ENCODE results near the gene HNRNPA2B1. TPM values are rescaled to one million over a fixed set of nuclear protein-coding genes. Genes with fewer than 3 reads are reported as not detected.
A peak's percentile ranks its signal among the peaks of the same experiment; 100 is the strongest.

HNRNPA2B1 gene
- polyA plus RNA-seq, 1 of the 3 experiments (the other 2 are of a cell fraction): 483 TPM

DNA sequence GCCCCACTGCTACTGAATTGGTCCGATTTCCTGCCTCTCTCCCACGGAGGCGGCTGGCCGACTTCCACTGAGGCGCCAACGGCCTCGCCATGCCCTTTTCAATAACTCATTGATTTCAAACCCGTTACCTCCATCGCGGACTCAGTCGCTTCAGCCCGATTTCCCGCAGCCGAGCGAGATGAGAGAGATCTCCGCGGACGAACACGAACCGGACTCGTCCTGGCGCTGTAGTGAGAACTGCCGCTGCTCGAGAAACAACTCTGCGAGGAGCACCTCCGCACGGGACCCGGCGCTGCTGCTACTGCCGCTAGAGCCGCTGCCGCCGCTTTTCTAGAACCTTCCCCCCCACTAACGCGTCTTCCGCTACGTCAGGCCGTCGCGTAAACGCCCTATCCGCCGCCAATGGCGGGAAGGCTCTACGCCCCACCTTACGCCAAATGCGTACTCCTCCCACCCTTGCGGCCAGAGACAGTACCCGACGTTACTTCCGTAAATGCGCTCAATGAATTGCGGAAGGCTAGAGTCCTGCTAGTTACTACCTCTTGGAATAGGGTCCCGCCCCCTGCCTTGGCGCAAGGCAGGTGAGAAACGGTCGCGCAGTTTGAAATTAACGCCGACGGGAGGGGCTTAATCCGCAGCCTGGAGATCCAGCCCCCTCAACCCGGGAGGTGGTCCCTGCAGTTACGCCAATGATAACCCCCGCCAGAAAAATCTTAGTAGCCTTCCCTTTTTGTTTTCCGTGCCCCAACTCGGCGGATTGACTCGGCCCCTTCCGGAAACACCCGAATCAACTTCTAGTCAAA, at the start of gene HNRNPA2B1 (continued):
- TF ChIP-seq, protein P1, sequence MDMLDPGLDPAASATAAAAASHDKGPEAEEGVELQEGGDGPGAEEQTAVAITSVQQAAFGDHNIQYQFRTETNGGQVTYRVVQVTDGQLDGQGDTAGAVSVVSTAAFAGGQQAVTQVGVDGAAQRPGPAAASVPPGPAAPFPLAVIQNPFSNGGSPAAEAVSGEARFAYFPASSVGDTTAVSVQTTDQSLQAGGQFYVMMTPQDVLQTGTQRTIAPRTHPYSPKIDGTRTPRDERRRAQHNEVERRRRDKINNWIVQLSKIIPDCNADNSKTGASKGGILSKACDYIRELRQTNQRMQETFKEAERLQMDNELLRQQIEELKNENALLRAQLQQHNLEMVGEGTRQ (IDR thresholded peaks at IDR 0.05; ENCODE audit: borderline replicate concordance, low read depth, low read length): no peak
- TF ChIP-seq SMC3 (IDR thresholded peaks at IDR 0.05; ENCODE audit: low read depth, low read length) (no peak), JUND (IDR thresholded peaks at IDR 0.05) (0 out of 2 replicates have a peak, but pooled peaks have one; percentile 4), TAF1 (IDR thresholded peaks at IDR 0.05; ENCODE audit: borderline replicate concordance, low read depth, low read length) (peak; percentile 99), RXRA (IDR thresholded peaks at IDR 0.05; ENCODE audit: borderline replicate concordance, low read depth) (no peak), GATA2 (CRISPR knock-in tag; IDR thresholded peaks at IDR 0.05) (no peak), PBX3 (IDR thresholded peaks at IDR 0.05) (peak; percentile 26; the same call in 1 of the 2 replicates), RFX5 (IDR thresholded peaks at IDR 0.05; ENCODE audit: low read length) (no peak), FOXM1 (IDR thresholded peaks at IDR 0.05; ENCODE audit: low read depth) (peak; percentile 93), SIN3A (IDR thresholded peaks at IDR 0.05; ENCODE audit: borderline replicate concordance, low read depth, low read length) (peak; percentile 96; the same call in 1 of the 2 replicates), MXI1 (IDR thresholded peaks at IDR 0.05; ENCODE audit: low read depth, low read length) (0 out of 2 replicates have a peak, but pooled peaks have one; percentile 75)

- Histone ChIP-seq H3K9me2 (no peaks in the 10 kb centered on the region), H3K27me3 (ENCODE audit: insufficient read depth) (no peaks in the 10 kb centered on the region; the same call in 1 of the 2 replicates), H3K9ac (no peak overlapping the region), H3K4me3 (ENCODE audit: low read depth in 2 of 2, low read length in 1 of 2) (no peak overlapping the region), H3F3A (replicated peaks; ENCODE audit: insufficient read depth) (no peaks in the 10 kb centered on the region), H3K36me3 (replicated peaks in 1 of 2; ENCODE audit: control insufficient read depth in 1 of 2, insufficient read depth in 2 of 2, low read length in 1 of 2) (no peaks in the 10 kb centered on the region), H3K4me2 (no peak overlapping the region), H4K20me1 (ENCODE audit: insufficient read depth) (no peaks in the 10 kb centered on the region), H3K79me2 (ENCODE audit: insufficient read depth) (no peaks in the 10 kb centered on the region), H3K4me1 (ENCODE audit: control insufficient read depth in 1 of 2, insufficient read depth in 2 of 2, low read depth in 1 of 2, low read length in 1 of 2) (no peaks in the 10 kb centered on the region), H2AFZ (ENCODE audit: low read depth) (no peak overlapping the region), H3K27ac (ENCODE audit: low read depth in 2 of 2, low read length in 1 of 2) (no peak overlapping the region), H3K9me3 (no peaks in the 10 kb centered on the region)
- WGBS (ENCODE audit: low lambda C conversion rate): 80% methylated on average over 12 of the region's 12 CpGs
- ChIA-PET POLR2A (no interaction called here), CTCF (no interaction called here)
- no peak for DNase-seq
- TF ChIP-seq SIN3A (IDR thresholded peaks at IDR 0.05; ENCODE audit: borderline replicate concordance, low read depth, low read length) (no peak), CHD2 (IDR thresholded peaks at IDR 0.05; ENCODE audit: low read length, partially characterized antibody) (no peak), GATA2 (CRISPR knock-in tag; IDR thresholded peaks at IDR 0.05) (no peak), JUND (IDR thresholded peaks at IDR 0.05) (no peak), NRF1 (IDR thresholded peaks at IDR 0.05; ENCODE audit: low read depth, low read length) (no peak), PBX3 (IDR thresholded peaks at IDR 0.05) (no peak), RAD21 (IDR thresholded peaks at IDR 0.05; ENCODE audit: low read length) (no peak), TCF12 (IDR thresholded peaks at IDR 0.05) (no peak), RXRA (IDR thresholded peaks at IDR 0.05; ENCODE audit: borderline replicate concordance, low read depth) (no peak), RCOR1 (IDR thresholded peaks at IDR 0.05; ENCODE audit: low read length) (no peak), GABPA (IDR thresholded peaks at IDR 0.05; ENCODE audit: low read depth) (no peak), RFX5 (IDR thresholded peaks at IDR 0.05; ENCODE audit: low read length) (no peak)
- TF ChIP-seq, protein P2, sequence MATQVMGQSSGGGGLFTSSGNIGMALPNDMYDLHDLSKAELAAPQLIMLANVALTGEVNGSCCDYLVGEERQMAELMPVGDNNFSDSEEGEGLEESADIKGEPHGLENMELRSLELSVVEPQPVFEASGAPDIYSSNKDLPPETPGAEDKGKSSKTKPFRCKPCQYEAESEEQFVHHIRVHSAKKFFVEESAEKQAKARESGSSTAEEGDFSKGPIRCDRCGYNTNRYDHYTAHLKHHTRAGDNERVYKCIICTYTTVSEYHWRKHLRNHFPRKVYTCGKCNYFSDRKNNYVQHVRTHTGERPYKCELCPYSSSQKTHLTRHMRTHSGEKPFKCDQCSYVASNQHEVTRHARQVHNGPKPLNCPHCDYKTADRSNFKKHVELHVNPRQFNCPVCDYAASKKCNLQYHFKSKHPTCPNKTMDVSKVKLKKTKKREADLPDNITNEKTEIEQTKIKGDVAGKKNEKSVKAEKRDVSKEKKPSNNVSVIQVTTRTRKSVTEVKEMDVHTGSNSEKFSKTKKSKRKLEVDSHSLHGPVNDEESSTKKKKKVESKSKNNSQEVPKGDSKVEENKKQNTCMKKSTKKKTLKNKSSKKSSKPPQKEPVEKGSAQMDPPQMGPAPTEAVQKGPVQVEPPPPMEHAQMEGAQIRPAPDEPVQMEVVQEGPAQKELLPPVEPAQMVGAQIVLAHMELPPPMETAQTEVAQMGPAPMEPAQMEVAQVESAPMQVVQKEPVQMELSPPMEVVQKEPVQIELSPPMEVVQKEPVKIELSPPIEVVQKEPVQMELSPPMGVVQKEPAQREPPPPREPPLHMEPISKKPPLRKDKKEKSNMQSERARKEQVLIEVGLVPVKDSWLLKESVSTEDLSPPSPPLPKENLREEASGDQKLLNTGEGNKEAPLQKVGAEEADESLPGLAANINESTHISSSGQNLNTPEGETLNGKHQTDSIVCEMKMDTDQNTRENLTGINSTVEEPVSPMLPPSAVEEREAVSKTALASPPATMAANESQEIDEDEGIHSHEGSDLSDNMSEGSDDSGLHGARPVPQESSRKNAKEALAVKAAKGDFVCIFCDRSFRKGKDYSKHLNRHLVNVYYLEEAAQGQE (IDR thresholded peaks at IDR 0.05; ENCODE audit: low read depth, low read length): no peak
Measured at GRCh38 chr7:26250239-26250638, 49.7 kb upstream of the HNRNPA2B1 start.
